Activated CD4-positive, alpha-beta T cell treated with anti-CD3 and anti-CD28 coated beads for 1 hour (primary cell): ENCODE data around the gene CAMKMT.

Experiments used
- DNase-seq: peaks from one replicate; pipeline ENCODE4 v3.0.0-alpha.2; 2020

CAMKMT gene

DNA sequence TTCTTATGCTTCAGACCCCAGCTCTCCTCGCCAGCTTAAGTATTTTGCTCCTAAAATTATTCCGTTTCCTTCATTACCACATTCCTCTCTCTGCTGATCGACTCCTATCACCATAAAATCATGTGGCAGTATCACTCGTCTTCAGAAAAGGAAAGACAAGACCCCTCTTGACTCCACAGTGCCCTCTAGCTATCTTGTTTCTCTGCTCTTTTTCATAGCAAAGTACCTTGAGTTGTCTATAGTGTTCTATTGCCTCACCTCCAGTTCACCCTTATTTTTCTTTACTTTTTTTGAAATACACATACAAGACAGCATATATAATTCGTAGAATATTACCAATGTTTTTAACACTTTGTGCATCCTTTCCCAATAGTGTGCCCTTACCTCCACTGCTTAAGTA, 306.6 kb downstream of the CAMKMT start:
- no peak for DNase-seq

DNA sequence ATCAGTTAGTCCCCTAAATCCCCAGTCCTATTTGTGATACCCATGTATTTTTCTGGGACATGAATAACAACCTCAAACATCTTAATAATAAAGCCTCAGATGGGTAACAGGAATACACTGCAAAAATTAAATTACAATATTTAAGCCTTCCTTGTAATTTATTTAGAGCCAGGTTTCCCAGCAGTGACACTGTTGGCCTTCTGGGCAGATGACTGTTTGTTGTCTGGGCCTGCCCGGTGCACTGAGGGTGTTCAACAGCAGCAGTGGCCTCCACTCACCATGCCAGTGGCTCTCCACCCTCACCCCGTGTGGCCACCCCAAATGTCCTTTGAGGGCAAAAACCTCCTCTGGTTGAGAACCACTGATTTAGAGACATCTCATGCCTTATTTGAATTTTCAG, 309.5 kb downstream of the CAMKMT start:
- no peak for DNase-seq

DNA sequence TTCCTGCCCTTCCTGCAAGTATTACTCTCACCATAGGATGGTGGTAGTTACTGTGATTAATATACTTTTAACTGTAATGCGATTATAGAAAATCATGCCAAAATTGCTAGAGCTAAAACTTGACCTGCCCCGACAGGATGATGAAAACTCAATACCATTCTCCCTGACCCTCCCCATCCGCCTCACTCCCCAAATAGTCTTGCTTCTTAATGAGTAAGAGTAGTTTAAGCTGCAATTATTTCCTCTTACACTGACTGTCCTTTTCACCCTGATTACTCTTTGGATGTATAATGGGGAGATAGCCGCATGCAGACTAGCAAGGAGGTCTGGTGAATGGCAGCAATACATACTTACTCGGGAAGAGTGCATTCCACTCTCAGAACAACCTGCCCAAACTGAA, 310.2 kb downstream of the CAMKMT start:
- no peak for DNase-seq

DNA sequence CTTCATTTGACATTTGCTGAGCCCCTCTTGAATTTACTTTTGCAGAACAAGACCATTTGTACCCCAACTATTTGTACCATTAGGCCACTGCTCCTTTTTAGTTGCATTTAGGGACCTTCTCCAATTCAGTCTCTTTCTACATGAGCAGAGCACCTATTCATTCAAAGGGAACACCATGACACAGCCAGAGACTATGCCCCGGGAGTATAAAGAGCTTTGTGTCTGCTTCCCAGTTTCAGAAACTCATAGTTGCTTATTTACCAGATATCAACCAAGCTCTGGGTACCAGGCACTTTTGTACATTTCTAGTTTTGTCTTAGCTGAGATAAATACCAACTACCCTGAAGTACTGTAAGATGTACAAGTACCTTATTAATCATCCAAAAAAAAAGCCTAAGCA, 310.7 kb downstream of the CAMKMT start:
- no peak for DNase-seq

DNA sequence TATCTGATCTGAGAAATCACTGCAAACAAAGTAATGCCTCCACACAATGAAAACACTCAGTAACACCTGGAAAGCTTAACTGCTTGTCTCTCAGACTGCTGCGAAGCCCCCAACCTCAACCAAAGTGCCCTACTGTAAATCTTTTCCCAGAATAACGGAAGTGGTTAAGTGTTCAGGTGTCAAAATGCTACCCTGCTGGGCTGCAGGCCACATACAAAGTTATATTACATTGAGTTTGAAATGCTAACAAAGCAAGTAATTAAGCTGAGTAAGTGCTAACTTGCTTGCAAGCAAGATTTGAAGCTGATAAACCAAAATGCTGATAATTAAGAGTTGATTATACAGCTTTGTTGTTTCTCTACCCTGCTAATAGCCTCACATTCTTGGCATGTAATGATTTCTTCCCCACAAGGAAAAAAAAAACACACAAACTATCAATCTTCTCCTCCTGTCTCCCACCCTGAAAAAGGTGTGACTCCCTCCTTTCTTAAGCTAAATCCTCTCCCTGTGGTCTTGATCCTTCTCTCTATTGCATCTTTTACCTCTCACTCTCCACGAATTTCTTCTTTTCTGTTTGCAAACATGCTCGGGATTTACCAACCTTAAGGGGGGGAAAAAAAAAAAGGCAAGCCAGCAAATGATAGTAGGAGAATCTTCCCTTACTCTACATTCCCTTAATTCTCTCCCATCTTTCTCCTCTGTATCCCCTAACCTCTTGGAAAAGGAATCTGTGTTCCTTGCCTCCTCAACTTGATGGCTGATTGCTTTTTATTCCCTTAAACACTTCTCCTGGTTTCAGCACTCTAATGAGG, 312.9 kb downstream of the CAMKMT start:
- DNase-seq, result no peak

DNA sequence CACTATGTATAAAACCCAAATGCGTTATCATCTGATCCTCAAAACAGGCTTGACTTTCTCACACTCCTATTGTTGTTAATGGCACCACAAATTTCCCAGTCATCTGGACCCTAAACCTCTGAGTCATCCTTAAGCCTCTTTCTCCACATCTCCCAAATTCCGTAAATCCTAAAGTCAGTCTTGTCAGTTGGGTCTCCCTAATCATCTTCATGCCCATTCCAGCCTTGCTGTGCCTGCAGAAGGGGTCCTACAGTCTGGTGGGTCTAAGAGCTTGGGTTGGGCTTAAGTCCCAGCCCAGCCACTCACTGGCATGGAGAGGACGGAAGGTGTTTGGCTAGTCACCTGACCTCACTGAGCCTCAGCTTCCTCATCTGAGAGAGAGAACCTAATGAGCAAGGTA, 314.6 kb downstream of the CAMKMT start:
- DNase-seq, result no peak

DNA sequence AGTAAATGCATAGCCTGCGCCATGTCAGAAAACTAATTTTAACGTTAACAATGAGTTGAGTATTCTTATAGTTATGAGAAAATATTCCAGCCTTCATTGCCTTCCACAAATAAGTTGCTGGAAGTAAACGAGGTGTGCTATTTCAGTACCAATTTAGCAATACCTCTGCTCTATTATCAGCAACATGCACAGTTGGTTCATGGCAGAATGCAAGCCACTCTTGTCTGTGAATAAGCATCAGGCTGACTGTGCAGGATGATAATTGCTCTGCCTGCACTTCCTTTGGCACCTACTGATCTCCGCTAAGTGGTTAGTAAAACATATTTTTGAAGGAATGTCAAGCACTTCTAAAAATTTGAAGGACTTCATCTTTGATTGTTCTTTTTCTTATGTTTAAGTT, 317.8 kb downstream of the CAMKMT start:
- DNase-seq, result no peak

DNA sequence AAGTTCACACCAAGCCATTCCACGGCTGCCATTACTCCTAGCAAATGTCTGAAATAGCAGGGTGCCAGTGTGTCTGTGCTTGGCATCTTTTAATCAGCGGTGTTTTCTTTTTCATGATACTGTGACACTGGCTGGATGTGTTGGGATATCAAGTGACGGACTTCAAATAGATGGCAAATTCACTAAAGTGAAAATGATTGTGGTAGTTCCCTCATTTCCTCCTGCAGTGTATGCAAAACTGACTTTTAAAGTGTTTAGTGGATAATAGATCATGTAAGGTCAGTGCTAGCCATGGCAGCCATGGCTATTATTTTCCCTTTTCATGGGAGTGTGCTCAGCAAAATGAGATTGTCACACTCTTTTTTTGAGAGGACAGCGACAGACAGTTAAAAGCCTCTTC, 318.2 kb downstream of the CAMKMT start:
- no peak for DNase-seq

DNA sequence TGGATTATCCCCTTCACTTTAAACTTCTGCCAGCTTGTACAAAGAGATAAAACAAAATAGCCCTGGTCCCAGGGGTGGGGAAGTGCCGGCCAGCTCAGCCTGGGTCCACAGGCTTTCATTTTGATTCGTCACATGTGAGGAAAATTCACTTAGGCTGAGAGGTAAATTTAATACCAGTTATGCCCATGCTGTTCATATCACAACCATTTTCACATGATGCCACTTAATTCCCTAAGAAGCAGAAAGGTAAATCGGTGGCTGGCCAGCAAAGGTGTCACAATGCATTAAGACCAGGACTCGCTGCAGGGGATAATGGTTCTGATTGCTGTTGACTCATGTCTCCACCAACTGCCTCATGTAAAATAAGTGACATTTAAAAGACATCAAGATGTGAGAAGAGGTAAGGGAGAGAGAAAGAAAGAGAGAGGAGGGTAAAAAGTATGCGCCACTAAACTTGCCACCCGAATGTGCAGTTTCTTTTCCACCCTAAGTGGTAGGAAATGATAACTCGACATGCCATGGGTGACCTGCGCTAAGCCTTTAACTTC, 318.8 kb downstream of the CAMKMT start:
- DNase-seq, result no peak

DNA sequence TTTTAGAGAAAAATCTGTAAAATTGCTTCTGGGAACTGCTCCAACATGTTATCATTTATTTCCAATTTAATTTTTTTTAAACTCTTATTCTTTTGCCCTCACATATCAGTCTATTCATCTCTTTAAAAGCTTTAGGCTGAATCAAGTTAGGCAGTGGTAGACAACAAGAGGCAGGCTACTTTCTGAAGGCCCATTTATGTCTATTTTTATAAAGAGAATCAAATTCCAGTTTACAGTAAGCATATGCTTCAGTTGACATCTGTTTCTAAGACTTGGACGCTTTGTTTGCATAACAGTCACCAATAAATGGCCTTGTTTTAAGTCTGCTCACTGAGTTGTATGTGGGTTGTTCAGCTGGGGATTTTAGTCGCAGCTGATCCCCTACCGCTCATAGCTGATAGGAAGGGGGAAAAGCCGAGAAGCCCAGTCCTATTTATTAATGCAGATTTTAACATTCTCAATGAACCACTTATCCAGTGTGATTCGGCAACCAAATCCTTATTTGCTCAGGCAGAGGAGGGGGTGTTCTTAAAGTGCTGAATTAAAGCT, 319.3 kb downstream of the CAMKMT start:
- DNase-seq, result no peak

DNA sequence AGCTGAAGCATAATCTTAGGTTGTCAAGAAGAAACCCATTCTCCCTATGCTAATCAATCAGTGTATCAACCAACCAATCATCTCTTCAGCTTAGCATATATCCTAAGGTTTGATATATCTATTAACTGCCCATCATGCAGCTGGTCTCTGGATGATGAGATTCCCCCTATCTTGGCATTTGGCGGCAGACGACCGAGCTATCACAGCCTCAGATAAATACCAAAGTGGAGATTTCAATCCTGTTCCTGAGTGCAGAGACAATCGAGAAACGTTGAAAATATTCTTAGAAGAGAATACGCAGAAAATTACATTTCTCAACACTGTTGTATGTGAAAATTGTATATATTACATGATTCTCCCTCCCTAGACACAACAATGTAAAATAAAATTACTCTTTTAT, 320.7 kb downstream of the CAMKMT start:
- DNase-seq, result no peak

DNA sequence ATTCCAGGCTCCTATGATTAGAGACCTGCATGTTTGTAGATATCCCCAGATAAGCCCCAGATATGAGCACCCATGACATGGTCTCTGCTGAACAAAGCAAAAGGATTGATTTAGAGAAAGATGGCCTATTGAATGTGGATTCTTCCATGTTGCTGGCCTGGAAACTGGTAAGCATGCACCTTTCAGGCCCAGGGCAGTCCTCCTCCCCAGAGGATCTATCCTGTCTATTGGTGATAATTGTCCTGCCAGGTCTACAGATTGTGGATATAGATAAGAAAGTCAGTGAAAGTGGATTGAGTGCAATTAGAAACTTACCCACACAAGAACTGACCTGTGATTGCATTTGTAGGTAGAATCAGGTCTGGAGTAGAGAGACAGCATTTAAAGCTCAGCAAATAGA, 322.8 kb downstream of the CAMKMT start:
- DNase-seq, result no peak

DNA sequence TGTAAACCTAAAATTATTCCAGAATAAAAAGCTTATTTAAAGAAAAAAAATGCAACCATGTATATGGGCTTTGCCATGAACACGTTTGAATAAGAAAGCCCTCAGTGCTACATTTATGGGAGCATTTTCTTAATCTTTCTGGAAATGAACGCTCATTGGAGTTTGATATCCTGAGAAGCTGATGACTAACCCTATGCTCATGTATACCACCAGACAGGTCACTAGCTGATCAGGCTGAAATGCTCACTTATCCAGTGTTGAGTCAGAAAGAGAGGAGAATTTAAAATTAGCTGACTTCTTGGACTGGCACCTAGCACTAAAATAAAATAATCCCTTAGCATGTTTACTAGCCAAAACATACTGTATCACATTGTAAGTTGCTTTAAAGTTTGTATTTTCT, 324.8 kb downstream of the CAMKMT start:
- DNase-seq, result no peak

DNA sequence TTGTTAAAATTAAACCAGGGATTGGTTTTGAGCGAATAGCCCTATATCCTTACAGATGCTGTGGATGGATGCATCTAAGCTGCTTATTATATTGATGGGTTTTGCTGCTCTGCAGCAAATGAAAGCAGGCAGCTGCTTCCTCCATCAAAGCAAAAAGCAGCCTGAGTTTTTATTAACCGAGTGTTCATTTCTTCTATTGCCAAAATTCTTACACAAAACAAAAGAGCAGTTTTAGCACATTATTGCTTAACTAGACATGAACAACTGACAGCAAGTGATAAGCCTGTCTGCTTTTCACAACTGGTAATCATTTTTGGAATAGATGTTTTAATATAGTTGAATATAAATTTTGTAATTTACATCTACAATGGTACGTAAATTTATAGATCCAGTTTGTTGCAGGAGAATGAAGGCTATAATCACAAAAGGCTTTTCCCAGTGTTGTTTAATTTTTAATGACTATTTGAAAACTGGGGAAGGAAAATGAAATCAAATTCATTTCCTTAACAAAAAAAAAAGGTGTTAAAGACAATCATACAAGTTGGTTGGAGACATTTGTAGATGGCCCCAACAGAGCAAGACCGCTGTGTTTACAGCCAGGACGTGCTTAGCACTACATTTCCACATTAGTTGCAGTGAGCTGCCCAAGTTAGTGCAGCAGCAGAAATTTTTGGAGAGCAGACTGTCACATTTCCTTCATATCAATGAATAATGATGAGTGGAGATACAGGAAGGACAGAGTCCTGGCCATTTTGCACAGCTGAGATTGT, 326.1 kb downstream of the CAMKMT start:
- no peak for DNase-seq

DNA sequence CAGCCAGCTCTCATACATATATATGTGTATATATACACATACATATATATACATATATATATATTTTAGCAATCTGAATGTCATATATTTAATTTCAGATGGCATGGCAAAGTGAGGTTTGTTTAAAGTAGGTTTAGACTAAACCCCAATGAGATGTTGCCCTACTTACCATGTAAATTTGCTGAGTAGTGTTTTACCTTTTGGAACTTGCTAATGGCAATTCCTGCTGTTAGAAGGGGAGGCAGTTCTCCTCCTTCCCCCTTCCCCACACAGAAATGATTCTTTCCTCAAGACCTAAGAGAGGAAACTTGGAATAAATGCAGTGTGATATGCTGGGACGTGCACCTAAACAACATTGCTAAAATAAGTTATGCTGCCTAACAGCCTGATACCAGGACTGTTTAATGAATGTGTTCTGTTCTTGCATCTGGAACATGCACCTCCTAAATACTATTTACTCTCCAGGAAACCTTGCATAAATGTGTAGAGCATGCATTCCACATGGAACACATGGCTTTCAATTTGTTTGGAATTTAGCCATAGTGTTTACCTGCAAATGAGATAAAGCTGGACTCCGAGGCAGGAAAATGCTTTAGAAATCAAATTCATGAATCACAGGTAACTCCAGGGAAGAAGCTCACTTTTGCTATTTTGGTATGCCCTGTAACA, 326.8 kb downstream of the CAMKMT start:
- no peak for DNase-seq

DNA sequence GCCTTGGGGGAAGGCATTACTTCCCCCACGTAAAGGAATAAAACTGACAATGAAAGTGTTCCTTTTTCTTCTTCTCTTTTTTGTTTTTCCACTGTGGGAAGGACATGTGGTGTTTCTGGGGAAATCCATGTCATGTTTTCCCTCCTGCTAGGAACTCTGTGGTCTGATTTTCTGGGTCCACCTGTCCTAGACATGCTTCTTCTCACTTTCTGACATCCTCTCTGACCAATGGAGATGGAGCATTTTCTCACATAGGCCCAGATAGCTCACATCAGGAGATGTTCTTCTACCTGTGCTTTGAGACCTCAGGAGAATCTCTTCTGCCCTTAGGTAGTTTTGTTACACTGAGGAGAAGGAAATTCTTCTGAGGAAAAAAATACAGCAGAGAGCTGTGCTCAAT, 327.8 kb downstream of the CAMKMT start:
- DNase-seq, result no peak

DNA sequence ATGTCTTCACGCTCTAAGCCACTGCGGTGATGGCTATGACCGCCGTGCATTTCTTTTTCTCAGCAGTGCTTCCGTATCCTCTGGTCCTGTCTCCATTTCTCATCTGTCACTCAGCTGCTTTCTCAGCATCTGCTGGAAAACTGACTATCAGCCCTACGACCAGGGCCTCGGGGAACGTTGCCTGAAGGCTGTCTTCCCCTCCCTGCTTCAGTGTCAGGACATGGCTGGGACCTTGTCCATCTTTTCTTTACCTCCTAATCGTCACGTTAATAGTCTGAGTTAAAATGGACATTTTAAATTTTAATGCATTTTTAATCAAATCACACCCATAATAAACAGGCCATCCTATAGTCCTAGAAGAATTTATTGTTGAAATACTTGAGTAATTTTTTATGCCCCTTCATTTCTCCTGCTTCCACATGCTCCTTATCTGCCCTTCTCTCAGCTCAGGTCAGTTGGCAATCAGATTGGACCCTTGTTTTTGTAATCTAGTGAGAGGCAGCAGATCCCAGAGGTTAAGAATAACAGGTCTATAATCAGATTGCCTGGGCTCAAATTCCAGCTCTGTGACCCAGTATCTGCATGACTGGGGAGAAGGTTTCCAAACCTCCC, 329.5 kb downstream of the CAMKMT start:
- no peak for DNase-seq

DNA sequence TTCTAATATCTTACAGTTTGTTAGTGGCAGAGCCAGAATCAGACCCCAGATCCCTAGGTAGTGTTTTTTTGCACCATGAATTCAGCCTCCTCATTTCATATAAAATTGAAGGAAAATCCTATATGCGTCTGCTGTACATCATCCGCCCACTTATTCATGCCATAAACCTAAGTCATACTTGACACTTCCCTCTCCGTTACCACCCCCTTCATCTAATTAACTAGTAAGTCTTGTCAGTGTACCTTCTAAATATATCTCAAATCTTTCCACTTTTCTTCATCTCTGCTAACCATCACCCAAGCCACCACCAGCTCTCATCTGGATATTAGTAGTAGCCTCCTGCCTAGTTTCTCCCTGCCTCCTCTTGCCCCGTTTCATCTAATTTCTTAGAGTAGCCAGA, 331.1 kb downstream of the CAMKMT start:
- DNase-seq, result no peak

DNA sequence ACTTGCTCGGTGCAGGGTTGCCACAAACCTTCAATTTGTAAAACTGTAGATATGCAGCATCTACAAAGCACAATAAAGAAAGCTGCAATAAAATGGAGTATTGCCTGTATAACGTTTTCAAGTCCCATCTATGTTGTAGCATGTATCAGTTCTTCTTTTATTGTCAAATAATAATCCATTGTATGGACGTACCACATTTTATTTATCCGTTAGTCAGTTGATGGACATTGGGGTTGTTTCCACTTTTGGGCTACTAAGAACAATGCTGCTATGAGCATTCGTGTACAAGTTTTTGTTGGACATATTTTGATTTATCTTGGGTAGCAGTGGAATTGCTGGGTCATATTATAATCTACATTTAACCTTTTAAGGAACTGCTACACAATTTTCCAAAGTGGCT, 339.1 kb downstream of the CAMKMT start:
- no peak for DNase-seq

DNA sequence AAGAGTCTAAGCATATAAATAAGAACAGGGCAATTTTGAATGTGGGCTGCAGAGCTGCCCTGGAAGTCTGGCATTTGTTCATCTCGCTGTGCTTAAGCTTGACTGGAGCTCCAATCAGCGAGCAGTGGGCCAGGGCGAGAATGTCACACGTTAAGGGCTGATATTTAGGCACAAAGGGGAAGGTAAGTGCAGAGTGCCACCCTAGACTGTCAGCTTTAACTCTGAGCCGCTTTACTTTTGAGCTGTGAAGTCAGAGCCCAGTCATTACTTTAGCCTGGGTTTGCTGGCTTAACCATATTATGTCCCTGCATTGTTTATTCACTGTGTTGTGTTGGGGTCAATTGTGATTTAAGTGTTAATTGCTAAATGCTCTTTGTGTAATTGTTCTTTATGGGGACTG, 343.6 kb downstream of the CAMKMT start:
- no peak for DNase-seq

DNA sequence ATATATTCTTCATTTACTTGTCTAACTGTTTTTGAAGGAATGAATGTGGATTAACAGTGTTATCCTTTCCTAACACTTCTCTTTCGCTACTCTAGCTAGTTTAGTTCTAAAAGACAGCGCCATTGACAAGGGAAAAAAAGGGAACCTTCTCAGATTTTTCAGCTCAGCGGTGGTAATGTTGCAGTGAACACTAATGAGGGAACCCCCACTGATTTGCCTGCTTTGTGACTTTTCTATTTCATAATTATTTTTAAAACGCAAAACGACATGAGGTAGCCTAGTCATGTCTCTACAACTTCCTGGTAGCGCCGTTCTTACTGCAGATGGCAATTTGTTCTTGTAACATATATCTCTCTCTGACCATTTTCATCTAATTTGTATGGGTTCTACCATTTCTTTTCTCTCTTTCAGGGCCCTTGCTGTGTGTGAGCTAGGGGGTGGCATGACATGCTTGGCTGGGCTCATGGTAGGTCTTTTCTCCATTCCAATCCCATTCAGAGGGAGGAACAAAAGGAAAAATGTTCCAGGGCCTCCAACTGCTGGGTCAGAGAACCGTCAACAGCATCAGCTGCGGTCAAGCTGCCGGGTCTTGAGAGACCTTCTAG, 344.2 kb downstream of the CAMKMT start:
- DNase-seq, result no peak
